Activated naive CD4-positive, alpha-beta T cell treated with anti-CD3 and anti-CD28 coated beads, Interleukin-2, amount 50 U/mL, for 72 hours (primary cell): Measurements from ENCODE around the gene PIAS2. TPM values are rescaled to one million over a fixed set of nuclear protein-coding genes. Genes with fewer than 3 reads are reported as not detected.
"Not testable (repeated sequence)": the region's sequence is repeated elsewhere in the genome, so short reads cannot be mapped to it uniquely, and the experiment has no call there.

ENCODE experiments used
- ATAC-seq, 2 donors: fragments of 150-1000 bp; cut with Tn5 transposase; 2 replicates each; pipeline ENCODE4 v1.10.0; 2021; ENCODE audit warnings: mild to moderate bottlenecking in 2 of 2, moderate library complexity in 2 of 2
- DNase-seq, 2 donors: peaks; one replicate each; pipeline ENCODE4 v3.0.0; 2021 to 2022; ENCODE audit warnings: low spot score in 2 of 2
- H3K27ac Mint-ChIP-seq, 2 donors: one replicate each; pipeline ENCODE4 v1.8.0; 2022; ENCODE audit warnings: mild to moderate bottlenecking in 2 of 2, mixed read lengths in 2 of 2
- H3K36me3 Mint-ChIP-seq, 2 donors: one replicate each; pipeline ENCODE4 v1.8.0; 2022; ENCODE audit warnings: mixed read lengths in 2 of 2
- H3K9me3 Mint-ChIP-seq, 2 donors: one replicate each; pipeline ENCODE4 v1.8.0; 2022; ENCODE audit warnings: mixed read lengths in 2 of 2
- total RNA-seq, 2 donors: library from RNA; stranded (reverse); gene quantifications; one replicate each; pipeline ENCODE4 v1.2.3, GENCODE V29; 2022

The PIAS2 gene
- total RNA-seq, 2 donors from 2014 or later: 29.7 to 47.6 TPM

- DNase-seq (no peak), ATAC-seq (no peak)
- Mint-ChIP-seq H3K27ac (peak overlapping the region; percentile 25 to 72), H3K9me3 (peaks cover 22 to 24% of the 10 kb centered on the region in 2 donors), H3K36me3 (peaks cover 33 to 52% of the 10 kb centered on the region in 2 donors)
Measured at GRCh38 chr18:46868169-46868921, 49.0 kb downstream of the PIAS2 start.

GRCh38 chr18:46867367-46868143 lies 49.8 kb downstream of the PIAS2 start:
- Mint-ChIP-seq H3K36me3 (peaks cover 27 to 44% of the 10 kb centered on the region in 2 donors), H3K27ac (peak overlapping the region in 1 of 2 donors; percentile 72), H3K9me3 (peaks cover 22 to 24% of the 10 kb centered on the region in 2 donors)
- DNase-seq (no peak), ATAC-seq (no peak)

- Mint-ChIP-seq H3K36me3 (peaks cover 27 to 39% of the 10 kb centered on the region in 2 donors), H3K27ac (no peak overlapping the region), H3K9me3 (peaks cover 20 to 22% of the 10 kb centered on the region in 2 donors)
- ATAC-seq (no peak), DNase-seq (no peak)
Measured at GRCh38 chr18:46866523-46866922, 50.8 kb downstream of the PIAS2 start.

GRCh38 chr18:46865245-46865644 lies 52.1 kb downstream of the PIAS2 start:
- not testable (repeated sequence) for DNase-seq, H3K27ac Mint-ChIP-seq, ATAC-seq
- peaks cover 13 to 16% of the 10 kb centered on the region in 2 donors for H3K9me3 Mint-ChIP-seq
- H3K36me3 Mint-ChIP-seq: peaks cover 26 to 33% of the 10 kb centered on the region in 2 donors

GRCh38 chr18:46859855-46860254 lies 57.5 kb downstream of the PIAS2 start:
- Mint-ChIP-seq H3K27ac (no peak overlapping the region), H3K9me3 (peaks cover 0 to 5% of the 10 kb centered on the region in 2 donors), H3K36me3 (peaks cover 25 to 42% of the 10 kb centered on the region in 2 donors)
- ATAC-seq (no peak), DNase-seq (no peak)

GRCh38 chr18:46858290-46858689 lies 59.0 kb downstream of the PIAS2 start:
- DNase-seq (no peak), ATAC-seq (no peak)
- H3K9me3 Mint-ChIP-seq: peaks cover 0 to 5% of the 10 kb centered on the region in 2 donors
- H3K27ac Mint-ChIP-seq: no peak overlapping the region
- peaks cover 31 to 45% of the 10 kb centered on the region in 2 donors for H3K36me3 Mint-ChIP-seq

- Mint-ChIP-seq H3K27ac (no peak overlapping the region), H3K36me3 (peaks cover 31 to 53% of the 10 kb centered on the region in 2 donors), H3K9me3 (peaks cover 0 to 5% of the 10 kb centered on the region in 2 donors)
- DNase-seq (no peak), ATAC-seq (no peak)
Measured at GRCh38 chr18:46856973-46857372, 60.3 kb downstream of the PIAS2 start.

GRCh38 chr18:46849007-46849406 lies 68.3 kb downstream of the PIAS2 start:
- no peak for DNase-seq
- peaks cover 25% of the 10 kb centered on the region in 2 donors for H3K36me3 Mint-ChIP-seq
- no peak for ATAC-seq
- no peaks in the 10 kb centered on the region for H3K9me3 Mint-ChIP-seq
- no peak overlapping the region for H3K27ac Mint-ChIP-seq

- H3K36me3 Mint-ChIP-seq: peaks cover 16 to 31% of the 10 kb centered on the region in 2 donors
- ATAC-seq (no peak), DNase-seq (no peak)
- H3K9me3 Mint-ChIP-seq: no peaks in the 10 kb centered on the region
- H3K27ac Mint-ChIP-seq: no peak overlapping the region
Measured at GRCh38 chr18:46843372-46843771, 73.9 kb downstream of the PIAS2 start.

GRCh38 chr18:46842583-46842982 lies 74.7 kb downstream of the PIAS2 start:
- no peak for ATAC-seq
- H3K36me3 Mint-ChIP-seq: peaks cover 13 to 29% of the 10 kb centered on the region in 2 donors
- DNase-seq: no peak
- H3K9me3 Mint-ChIP-seq: no peaks in the 10 kb centered on the region
- H3K27ac Mint-ChIP-seq: no peak overlapping the region

- DNase-seq (no peak), ATAC-seq (no peak)
- H3K27ac Mint-ChIP-seq: no peak overlapping the region
- no peaks in the 10 kb centered on the region for H3K9me3 Mint-ChIP-seq
- H3K36me3 Mint-ChIP-seq: peaks cover 4 to 21% of the 10 kb centered on the region in 2 donors
Measured at GRCh38 chr18:46833899-46834298, 83.4 kb downstream of the PIAS2 start.

- no peaks in the 10 kb centered on the region for H3K9me3 Mint-ChIP-seq
- no peak for DNase-seq
- peaks cover 5 to 21% of the 10 kb centered on the region in 2 donors for H3K36me3 Mint-ChIP-seq
- ATAC-seq: no peak
- H3K27ac Mint-ChIP-seq: no peak overlapping the region
Measured at GRCh38 chr18:46832849-46833248, 84.5 kb downstream of the PIAS2 start.

- DNase-seq, H3K9me3 Mint-ChIP-seq, ATAC-seq, H3K27ac Mint-ChIP-seq: not testable (repeated sequence)
- peaks cover 8 to 25% of the 10 kb centered on the region in 2 donors for H3K36me3 Mint-ChIP-seq
Measured at GRCh38 chr18:46832422-46832821, 84.9 kb downstream of the PIAS2 start.

GRCh38 chr18:46831434-46831833 lies 85.9 kb downstream of the PIAS2 start:
- DNase-seq (no peak), ATAC-seq (no peak)
- Mint-ChIP-seq H3K27ac (no peak overlapping the region), H3K9me3 (no peaks in the 10 kb centered on the region), H3K36me3 (peaks cover 8 to 28% of the 10 kb centered on the region in 2 donors)

GRCh38 chr18:46830633-46831032 lies 86.7 kb downstream of the PIAS2 start:
- Mint-ChIP-seq H3K27ac (no peak overlapping the region), H3K36me3 (peaks cover 13 to 26% of the 10 kb centered on the region in 2 donors), H3K9me3 (no peaks in the 10 kb centered on the region)
- ATAC-seq (no peak), DNase-seq (no peak)

- H3K36me3 Mint-ChIP-seq: peaks cover 13 to 32% of the 10 kb centered on the region in 2 donors
Measured at GRCh38 chr18:46829947-46830346, 87.4 kb downstream of the PIAS2 start.

GRCh38 chr18:46829531-46829930 lies 87.8 kb downstream of the PIAS2 start:
- no peak for ATAC-seq
- no peak for DNase-seq
- H3K27ac Mint-ChIP-seq: no peak overlapping the region
- no peaks in the 10 kb centered on the region for H3K9me3 Mint-ChIP-seq
- peaks cover 13 to 32% of the 10 kb centered on the region in 2 donors for H3K36me3 Mint-ChIP-seq

More at GRCh38 chr18:46829947-46830346, 87.4 kb downstream of the PIAS2 start:
- DNase-seq (no peak), ATAC-seq (no peak)
- H3K27ac Mint-ChIP-seq: no peak overlapping the region
- H3K9me3 Mint-ChIP-seq: no peaks in the 10 kb centered on the region
